HepG2 (cell line): Measurements from ENCODE around the gene SUSD6. TPM values are rescaled to one million over a fixed set of nuclear protein-coding genes. Genes with fewer than 3 reads are reported as not detected.

Experiments used
- ATAC-seq: fragments of 200-7000 bp; cut with Tn5 transposase; 3 replicates; pipeline ENCODE4 v1.9.1; 2020; ENCODE audit warnings: mild to moderate bottlenecking, moderate library complexity
- BruUV-seq: library from RNA; stranded (reverse); fragments of 400-500 nt; replicated peaks from 2 replicates; lab custom pipeline; 2021; lab: Mats Ljungman, UMichigan
- CTCF ChIA-PET: fragments of 300-600 bp; formaldehyde crosslinking; extraction: SDS; loops from one replicate; lab custom pipeline; 2021; ENCODE audit warnings: low total read pairs, inconsistent platforms, low intra/inter-chr PET ratio; lab: Yijun Ruan, JAX
- POLR2A ChIA-PET: fragments of 350-600 bp; sonication (Branson Sonifier 250); formaldehyde crosslinking; loops from one replicate; lab custom pipeline; 2020; ENCODE audit warnings: antibody characterized with exemption, inconsistent platforms; lab: Yijun Ruan, JAX
- DNase-seq: peaks from one replicate; pipeline ENCODE4 v3.0.0-alpha.2; 2015; ENCODE audit warnings: low spot score
- FAIRE-seq: peaks from 3 replicates; lab custom pipeline; 2011; peaks lifted over from hg19 to GRCh38; lab: Jason Lieb, UNC
- H2AFZ ChIP-seq: one replicate; pipeline ENCODE4 v1.6.1; 2011; ENCODE audit warnings: low read length, inconsistent platforms
- H3K27ac ChIP-seq: fragments of 300-600 bp; 3 replicates; pipeline ENCODE4 v1.8.0; 2011; ENCODE audit warnings: mixed run types, mild to moderate bottlenecking, mixed read lengths, low read length, inconsistent platforms; ENCODE audit not compliant: insufficient read depth; ENCODE audit errors: extremely low read length
- H3K27me3 ChIP-seq, 2 experiments: fragments of 200-600 bp in 1 of 2; 2 replicates in 1 of 2; 3 replicates in 1 of 2; pipeline versions ENCODE4 v1.6.0 to v1.8.0; 2011; ENCODE audit warnings: low read length in 2 of 2, mild to moderate bottlenecking in 2 of 2, moderate library complexity in 2 of 2, inconsistent platforms in 1 of 2; ENCODE audit not compliant: insufficient read depth in 2 of 2, control insufficient read depth in 1 of 2
- H3K36me3 ChIP-seq, 2 experiments: fragments of 200-600 bp in 1 of 2; replicated peaks in 1 of 2; 2 replicates in 1 of 2; 3 replicates in 1 of 2; pipeline versions ENCODE4 v1.5.1 to v1.8.0; 2011; ENCODE audit warnings: low read length in 2 of 2, inconsistent platforms in 1 of 2; ENCODE audit not compliant: insufficient read depth in 2 of 2, control insufficient read depth in 1 of 2
- H3K4me1 ChIP-seq: 2 replicates; pipeline ENCODE4 v1.5.1; 2012; ENCODE audit warnings: low read length, inconsistent platforms; ENCODE audit not compliant: insufficient read depth
- H3K4me2 ChIP-seq: 2 replicates; pipeline ENCODE4 v1.6.0; 2011; ENCODE audit warnings: low read depth, low read length, inconsistent platforms
- H3K4me3 ChIP-seq, 3 experiments: fragments of 200-600 bp in 1 of 3; sonication (generic), shearing (Covaris generic) in 1 of 3; replicated peaks in 1 of 3; 2 replicates each; pipeline ENCODE4 v1.5.1; 2011 to 2016; ENCODE audit warnings: low read length in 3 of 3, inconsistent platforms in 2 of 3, low read depth in 2 of 3, mild to moderate bottlenecking in 2 of 3, control low read depth in 1 of 3, mixed read lengths in 1 of 3; ENCODE audit not compliant: insufficient read depth in 1 of 3
- H3K79me2 ChIP-seq: one replicate; pipeline ENCODE4 v1.6.1; 2011; ENCODE audit warnings: low read length, inconsistent platforms; ENCODE audit not compliant: insufficient read depth
- H3K9ac ChIP-seq: 2 replicates; pipeline ENCODE4 v1.6.0; 2011; ENCODE audit warnings: mild to moderate bottlenecking, low read depth, low read length, inconsistent platforms; ENCODE audit not compliant: insufficient read depth
- H3K9me3 ChIP-seq: 2 replicates; pipeline ENCODE4 v1.5.1; 2012; ENCODE audit warnings: mild to moderate bottlenecking, low read length
- H4K20me1 ChIP-seq: 2 replicates; pipeline ENCODE4 v1.6.0; 2011; ENCODE audit warnings: inconsistent platforms, mild to moderate bottlenecking, low read length, moderate library complexity; ENCODE audit not compliant: insufficient read depth
- ATM ChIP-seq: fragments of 450-650 bp; IDR thresholded peaks from 2 replicates; pipeline ENCODE4 v1.7.1; 2017; ENCODE audit warnings: mild to moderate bottlenecking, borderline replicate concordance
- ISL2 ChIP-seq: sonication (generic); formaldehyde crosslinking; IDR thresholded peaks from 2 replicates; pipeline ENCODE4 v1.5.0; 2020; ENCODE audit warnings: missing genetic modification reagents
- KAT2B ChIP-seq: fragments of 150-350 bp; IDR thresholded peaks from 2 replicates; pipeline ENCODE4 v1.6.1; 2014; ENCODE audit warnings: low read depth, low read length, borderline replicate concordance
- ONECUT2 ChIP-seq: sonication (generic); formaldehyde crosslinking; IDR thresholded peaks from 2 replicates; pipeline ENCODE4 v1.4.0; 2020; ENCODE audit warnings: missing genetic modification reagents
- TRIM24 ChIP-seq: sonication (generic); formaldehyde crosslinking; IDR thresholded peaks from 2 replicates; pipeline ENCODE4 v1.8.0; 2022; ENCODE audit warnings: mild to moderate bottlenecking, missing genetic modification reagents
- ZNF225 ChIP-seq: sonication (generic); formaldehyde crosslinking; IDR thresholded peaks from 2 replicates; pipeline ENCODE4 v1.4.0; 2020; ENCODE audit warnings: mild to moderate bottlenecking, missing genetic modification reagents
- ZNF441 ChIP-seq: sonication (generic); formaldehyde crosslinking; IDR thresholded peaks from 2 replicates; pipeline ENCODE4 v1.7.0; 2021; ENCODE audit warnings: missing genetic modification reagents, borderline replicate concordance
- ZNF777 ChIP-seq: sonication (generic); formaldehyde crosslinking; IDR thresholded peaks from 2 replicates; pipeline ENCODE4 v1.4.0; 2020; ENCODE audit warnings: missing genetic modification reagents
- WGBS: methylation state at CpG from one replicate; pipeline ENCODE4 v1.1.6; 2017; ENCODE audit warnings: low lambda C conversion rate; 5-methylcytosine and 5-hydroxymethylcytosine counted together
- in situ Hi-C: cut with HindIII; loops from 2 replicates; pipeline ENCODE4 v1.10.0; 2017; ENCODE audit warnings: low pct_unique_long_range_greater_than_20kb; ENCODE audit not compliant: extremely low pct_ligation_motif_present
- intact Hi-C: fragments of 100-400 bp; cut with micrococcal nuclease; formaldehyde crosslinking; loops from one replicate; pipeline ENCODE4 v1.10.0; 2022; ENCODE audit not compliant: unreplicated experiment
- polyA plus RNA-seq, 8 experiments: library from polyadenylated mRNA; depleted of rRNA in 3 of 8; stranded (reverse) in 7 of 8; unstranded in 1 of 8; fragments of >200 nt; fragmentation: Illumina TruSeq in 4 of 8; extraction: Trizol in 4 of 8; gene quantifications; 2 replicates each; pipeline versions ENCODE4 v1.2.1 to v1.2.3, GENCODE V29; 2011 to 2016; ENCODE audit warnings: low read depth in 4 of 8, missing spikeins in 1 of 8, mixed read lengths in 1 of 8; ENCODE audit not compliant: insufficient read depth in 1 of 8
- total RNA-seq, 5 experiments: library from RNA; depleted of rRNA; stranded (reverse); fragments of >200 nt; fragmentation: Illumina TruSeq; extraction: Trizol; gene quantifications; 2 replicates each; pipeline ENCODE4 v1.2.3, GENCODE V29; 2016; ENCODE audit warnings: low read depth in 1 of 5
- TF ChIP-seq, protein P1 (sequence below), 2 experiments: sonication (generic) in 1 of 2; formaldehyde crosslinking in 1 of 2; IDR thresholded peaks; 2 replicates each; pipeline versions ENCODE4 v1.4.0 to v1.6.1; 2018 to 2020; ENCODE audit warnings: missing genetic modification reagents in 2 of 2, borderline replicate concordance in 1 of 2, low read depth in 1 of 2, mild to moderate bottlenecking in 1 of 2, missing biosample characterization in 1 of 2
- TF ChIP-seq, protein P2 (sequence below), 2 experiments: sonication (generic) in 1 of 2; formaldehyde crosslinking in 1 of 2; IDR thresholded peaks; 2 replicates each; pipeline versions ENCODE4 v1.4.0 to v1.6.1; 2016 to 2020; ENCODE audit warnings: borderline replicate concordance in 1 of 2, low read depth in 1 of 2, mild to moderate bottlenecking in 1 of 2, missing genetic modification reagents in 1 of 2
- TF ChIP-seq, protein P3 (sequence below): sonication (generic); formaldehyde crosslinking; IDR thresholded peaks from 2 replicates; pipeline ENCODE4 v1.4.0; 2020; ENCODE audit warnings: missing genetic modification reagents
- TF ChIP-seq, protein P4 (sequence below): IDR thresholded peaks from 2 replicates; pipeline ENCODE4 v1.6.1; 2016; ENCODE audit warnings: missing biosample characterization, missing genetic modification reagents, low read depth

The SUSD6 gene
- total and polyA plus RNA-seq, 2 of the 13 experiments (the other 11 are each of a cell fraction or from before 2014, with no cell fraction given), result 7.2 to 7.4 TPM

DNA sequence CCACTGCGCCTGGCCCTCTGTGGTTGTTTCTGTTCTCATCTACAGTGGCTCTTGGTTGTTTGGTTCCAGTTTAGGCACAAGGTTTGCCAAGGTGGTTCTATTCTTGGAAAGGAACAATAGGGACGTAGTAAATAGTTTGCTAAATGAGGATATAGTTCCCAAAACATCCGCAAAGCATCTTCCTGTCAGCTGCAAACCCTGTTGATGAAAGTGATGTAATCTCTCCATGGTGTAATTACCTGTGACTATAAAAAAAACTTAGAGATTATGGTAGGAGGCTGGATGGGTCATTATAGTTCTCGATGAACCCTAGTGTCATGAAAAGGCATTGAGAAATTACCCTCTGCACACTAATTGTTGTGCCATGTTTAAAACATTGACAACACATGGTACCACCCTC, 52.9 kb downstream of the SUSD6 start:
- Histone ChIP-seq H4K20me1 (no peaks in the 10 kb centered on the region), H3K4me1 (peaks cover 71% of the 10 kb centered on the region), H3K27ac (peak overlapping the region; percentile 14), H3K79me2 (peaks cover 5% of the 10 kb centered on the region), H3K36me3 (no peaks in the 10 kb centered on the region; a peak in 1 of 5 replicates), H3K9me3 (no peaks in the 10 kb centered on the region), H3K9ac (no peak overlapping the region), H3K4me2 (no peak overlapping the region), H3K4me3 (no peak overlapping the region), H2AFZ (no peak overlapping the region), H3K27me3 (no peaks in the 10 kb centered on the region)
- in situ Hi-C loops, result no loop called here
- WGBS, result 95% methylated on average over 4 of the region's 4 CpGs
- ChIA-PET CTCF (no interaction called here), POLR2A (interaction anchor here (1.8 kb wide), 1 partner anchor 16 kb away, joined by 5 read pairs; no protein-coding TSS in a partner anchor)
- BruUV-seq, result no TSS peak
- intact Hi-C loops, result no loop called here
- DNase-seq (no peak), ATAC-seq (no peak), FAIRE-seq (no peak)
- TF ChIP-seq ISL2 (CRISPR knock-in tag), result no peak
- TF ChIP-seq, protein P1, sequence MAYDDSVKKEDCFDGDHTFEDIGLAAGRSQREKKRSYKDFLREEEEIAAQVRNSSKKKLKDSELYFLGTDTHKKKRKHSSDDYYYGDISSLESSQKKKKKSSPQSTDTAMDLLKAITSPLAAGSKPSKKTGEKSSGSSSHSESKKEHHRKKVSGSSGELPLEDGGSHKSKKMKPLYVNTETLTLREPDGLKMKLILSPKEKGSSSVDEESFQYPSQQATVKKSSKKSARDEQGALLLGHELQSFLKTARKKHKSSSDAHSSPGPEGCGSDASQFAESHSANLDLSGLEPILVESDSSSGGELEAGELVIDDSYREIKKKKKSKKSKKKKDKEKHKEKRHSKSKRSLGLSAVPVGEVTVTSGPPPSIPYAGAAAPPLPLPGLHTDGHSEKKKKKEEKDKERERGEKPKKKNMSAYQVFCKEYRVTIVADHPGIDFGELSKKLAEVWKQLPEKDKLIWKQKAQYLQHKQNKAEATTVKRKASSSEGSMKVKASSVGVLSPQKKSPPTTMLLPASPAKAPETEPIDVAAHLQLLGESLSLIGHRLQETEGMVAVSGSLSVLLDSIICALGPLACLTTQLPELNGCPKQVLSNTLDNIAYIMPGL (CRISPR knock-in tag; IDR thresholded peaks at IDR 0.05; ENCODE audit: borderline replicate concordance in 1 of 2, low read depth in 1 of 2), result no peak
- TF ChIP-seq, protein P2, sequence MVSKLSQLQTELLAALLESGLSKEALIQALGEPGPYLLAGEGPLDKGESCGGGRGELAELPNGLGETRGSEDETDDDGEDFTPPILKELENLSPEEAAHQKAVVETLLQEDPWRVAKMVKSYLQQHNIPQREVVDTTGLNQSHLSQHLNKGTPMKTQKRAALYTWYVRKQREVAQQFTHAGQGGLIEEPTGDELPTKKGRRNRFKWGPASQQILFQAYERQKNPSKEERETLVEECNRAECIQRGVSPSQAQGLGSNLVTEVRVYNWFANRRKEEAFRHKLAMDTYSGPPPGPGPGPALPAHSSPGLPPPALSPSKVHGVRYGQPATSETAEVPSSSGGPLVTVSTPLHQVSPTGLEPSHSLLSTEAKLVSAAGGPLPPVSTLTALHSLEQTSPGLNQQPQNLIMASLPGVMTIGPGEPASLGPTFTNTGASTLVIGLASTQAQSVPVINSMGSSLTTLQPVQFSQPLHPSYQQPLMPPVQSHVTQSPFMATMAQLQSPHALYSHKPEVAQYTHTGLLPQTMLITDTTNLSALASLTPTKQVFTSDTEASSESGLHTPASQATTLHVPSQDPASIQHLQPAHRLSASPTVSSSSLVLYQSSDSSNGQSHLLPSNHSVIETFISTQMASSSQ (IDR thresholded peaks at IDR 0.05; ENCODE audit: low read depth), result no peak
- TF ChIP-seq, protein P2 (CRISPR knock-in tag; IDR thresholded peaks at IDR 0.05; ENCODE audit: borderline replicate concordance), result no peak
- TF ChIP-seq KAT2B, result no peak
- TF ChIP-seq ZNF225 (CRISPR knock-in tag), result no peak
- no peak for TF ChIP-seq ZNF777 (CRISPR knock-in tag)
- no peak for TF ChIP-seq TRIM24
- TF ChIP-seq ATM, result no peak
- TF ChIP-seq, protein P3, sequence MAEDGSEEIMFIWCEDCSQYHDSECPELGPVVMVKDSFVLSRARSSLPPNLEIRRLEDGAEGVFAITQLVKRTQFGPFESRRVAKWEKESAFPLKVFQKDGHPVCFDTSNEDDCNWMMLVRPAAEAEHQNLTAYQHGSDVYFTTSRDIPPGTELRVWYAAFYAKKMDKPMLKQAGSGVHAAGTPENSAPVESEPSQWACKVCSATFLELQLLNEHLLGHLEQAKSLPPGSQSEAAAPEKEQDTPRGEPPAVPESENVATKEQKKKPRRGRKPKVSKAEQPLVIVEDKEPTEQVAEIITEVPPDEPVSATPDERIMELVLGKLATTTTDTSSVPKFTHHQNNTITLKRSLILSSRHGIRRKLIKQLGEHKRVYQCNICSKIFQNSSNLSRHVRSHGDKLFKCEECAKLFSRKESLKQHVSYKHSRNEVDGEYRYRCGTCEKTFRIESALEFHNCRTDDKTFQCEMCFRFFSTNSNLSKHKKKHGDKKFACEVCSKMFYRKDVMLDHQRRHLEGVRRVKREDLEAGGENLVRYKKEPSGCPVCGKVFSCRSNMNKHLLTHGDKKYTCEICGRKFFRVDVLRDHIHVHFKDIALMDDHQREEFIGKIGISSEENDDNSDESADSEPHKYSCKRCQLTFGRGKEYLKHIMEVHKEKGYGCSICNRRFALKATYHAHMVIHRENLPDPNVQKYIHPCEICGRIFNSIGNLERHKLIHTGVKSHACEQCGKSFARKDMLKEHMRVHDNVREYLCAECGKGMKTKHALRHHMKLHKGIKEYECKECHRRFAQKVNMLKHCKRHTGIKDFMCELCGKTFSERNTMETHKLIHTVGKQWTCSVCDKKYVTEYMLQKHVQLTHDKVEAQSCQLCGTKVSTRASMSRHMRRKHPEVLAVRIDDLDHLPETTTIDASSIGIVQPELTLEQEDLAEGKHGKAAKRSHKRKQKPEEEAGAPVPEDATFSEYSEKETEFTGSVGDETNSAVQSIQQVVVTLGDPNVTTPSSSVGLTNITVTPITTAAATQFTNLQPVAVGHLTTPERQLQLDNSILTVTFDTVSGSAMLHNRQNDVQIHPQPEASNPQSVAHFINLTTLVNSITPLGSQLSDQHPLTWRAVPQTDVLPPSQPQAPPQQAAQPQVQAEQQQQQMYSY (CRISPR knock-in tag), result no peak
- TF ChIP-seq ONECUT2 (CRISPR knock-in tag), result no peak
- no peak for TF ChIP-seq ZNF441 (CRISPR knock-in tag)
- TF ChIP-seq, protein P4, sequence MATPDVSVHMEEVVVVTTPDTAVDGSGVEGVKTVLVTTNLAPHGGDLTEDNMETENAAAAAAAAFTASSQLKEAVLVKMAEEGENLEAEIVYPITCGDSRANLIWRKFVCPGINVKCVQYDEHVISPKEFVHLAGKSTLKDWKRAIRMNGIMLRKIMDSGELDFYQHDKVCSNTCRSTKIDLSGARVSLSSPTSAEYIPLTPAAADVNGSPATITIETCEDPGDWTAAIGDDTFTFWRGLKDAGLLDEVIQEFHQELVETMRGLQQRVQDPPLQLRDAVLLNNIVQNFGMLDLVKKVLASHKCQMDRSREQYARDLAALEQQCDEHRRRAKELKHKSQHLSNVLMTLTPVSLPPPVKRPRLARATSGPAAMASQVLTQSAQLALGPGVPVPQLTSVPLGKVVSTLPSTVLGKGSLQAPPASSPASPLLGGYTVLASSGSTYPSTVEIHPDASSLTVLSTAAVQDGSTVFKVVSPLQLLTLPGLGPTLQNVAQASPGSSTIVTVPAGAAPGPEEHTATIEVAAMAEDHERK (CRISPR knock-in tag), result no peak
